HG02588 (cell line): ENCODE measurements around the gene APOD.

Experiments used
- ATAC-seq: cut with Tn5 transposase; IDR thresholded peaks from one replicate; pipeline ENCODE4 v1.9.1; 2021; ENCODE audit warnings: mild to moderate bottlenecking, moderate library complexity; ENCODE audit not compliant: unreplicated experiment

The APOD gene

DNA sequence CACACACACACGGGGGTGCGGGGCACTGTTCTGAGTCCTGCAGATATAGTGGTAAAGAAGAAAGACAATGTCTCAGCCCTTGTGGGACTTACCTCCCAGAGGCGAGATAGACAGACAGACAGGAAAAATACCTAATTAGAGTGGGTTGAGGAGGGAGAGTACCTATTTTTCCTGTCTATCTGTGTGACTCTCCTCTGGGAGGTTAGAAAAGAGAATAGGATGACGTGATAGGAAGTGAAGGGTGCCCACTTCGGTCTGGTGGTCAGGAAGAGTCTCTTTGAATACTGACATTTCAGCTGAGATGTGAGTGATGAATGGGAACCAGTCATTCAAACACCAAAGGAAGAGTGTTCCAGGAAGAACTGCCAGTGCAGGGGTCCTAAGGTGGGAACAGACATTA lies 4.1 kb upstream of the APOD start:
- ATAC-seq, result no peak

DNA sequence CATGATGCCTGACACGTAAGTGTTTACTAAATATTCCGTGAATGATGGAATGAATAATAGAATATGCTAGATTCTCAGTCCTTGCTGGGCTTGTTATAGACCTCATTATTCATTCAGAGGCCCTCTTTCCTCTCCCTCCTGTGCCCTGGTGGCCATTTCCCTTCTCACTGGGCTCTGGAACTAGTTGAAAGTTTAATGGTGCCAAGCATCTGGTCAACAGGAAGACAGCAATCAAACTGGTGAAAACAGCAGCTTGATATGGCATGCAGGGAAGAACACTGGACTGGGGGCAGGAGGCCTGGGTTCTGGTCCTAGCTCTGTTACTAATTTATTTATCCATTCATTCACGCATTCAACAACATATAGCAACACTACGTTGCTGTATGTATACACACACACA lies 3.7 kb upstream of the APOD start:
- ATAC-seq, result no peak

DNA sequence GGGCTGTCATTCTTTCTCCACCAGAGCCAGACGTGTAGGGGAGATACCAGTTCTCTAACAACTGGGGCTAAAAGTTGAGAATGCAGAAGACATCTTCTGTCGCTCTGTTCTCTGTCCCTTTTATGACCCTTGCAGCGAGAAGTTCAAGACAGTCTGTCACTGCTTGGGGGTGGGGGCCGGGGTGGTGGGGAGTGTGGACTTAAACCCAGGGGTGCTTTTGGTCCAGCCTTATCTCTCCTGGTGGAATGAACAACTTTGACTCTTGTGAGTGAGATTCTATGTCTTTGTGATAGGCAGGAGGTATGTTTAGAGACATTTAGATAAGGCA lies 767 bp upstream of the APOD start:
- no peak for ATAC-seq

DNA sequence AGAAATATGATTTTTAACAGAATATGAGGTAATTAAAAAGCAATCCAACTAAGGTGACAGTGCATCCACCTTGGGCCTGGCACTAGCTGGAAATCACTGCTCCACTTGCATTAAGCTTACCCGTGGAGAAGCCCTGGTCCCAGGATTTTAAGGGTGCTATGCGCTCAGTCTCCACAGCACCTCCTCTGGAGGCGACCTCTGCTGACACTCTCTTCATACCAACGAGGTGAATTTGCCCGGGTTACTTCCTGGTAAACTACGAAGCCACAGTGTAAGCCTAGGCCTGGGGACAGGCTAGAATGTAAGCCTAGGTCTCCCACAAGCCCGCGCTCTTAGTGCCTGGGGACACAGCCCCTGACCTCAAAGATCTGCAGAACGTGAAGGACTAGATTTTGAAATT lies 793 bp downstream of the APOD start:
- no peak for ATAC-seq

DNA sequence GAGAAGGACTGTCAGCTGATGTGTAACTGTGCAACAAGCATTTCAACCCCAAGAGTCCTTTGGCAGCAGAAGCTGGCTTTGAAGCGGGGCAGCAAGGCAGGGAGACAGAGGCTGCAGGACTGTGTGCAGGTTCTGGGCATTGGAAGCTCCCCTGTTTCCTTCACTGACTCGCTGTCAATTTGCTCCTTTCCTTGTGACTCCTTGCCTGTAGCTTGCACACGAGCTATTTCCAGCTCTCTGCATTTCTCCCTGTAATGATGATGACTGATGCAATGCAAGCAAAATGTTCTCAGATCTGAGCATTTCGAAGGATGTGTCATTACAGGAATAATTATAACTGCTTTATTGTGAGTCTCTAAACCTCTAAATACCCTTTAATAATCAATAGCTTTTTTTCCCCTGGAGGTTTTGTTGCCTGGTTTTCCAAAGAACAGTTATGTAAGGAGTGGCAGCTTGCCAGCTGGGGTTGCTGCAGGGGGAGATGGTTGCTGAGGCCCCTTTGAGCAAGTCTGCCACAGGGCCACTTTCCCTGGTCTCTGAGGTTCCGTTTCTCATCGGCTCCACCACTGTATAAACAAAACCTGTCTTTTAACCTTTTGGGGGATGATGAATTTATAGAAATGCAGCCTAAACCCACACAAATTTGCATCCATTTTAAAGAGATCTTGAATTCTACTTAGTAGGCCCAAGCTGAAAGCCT lies 2.8 kb downstream of the APOD start:
- no peak for ATAC-seq

DNA sequence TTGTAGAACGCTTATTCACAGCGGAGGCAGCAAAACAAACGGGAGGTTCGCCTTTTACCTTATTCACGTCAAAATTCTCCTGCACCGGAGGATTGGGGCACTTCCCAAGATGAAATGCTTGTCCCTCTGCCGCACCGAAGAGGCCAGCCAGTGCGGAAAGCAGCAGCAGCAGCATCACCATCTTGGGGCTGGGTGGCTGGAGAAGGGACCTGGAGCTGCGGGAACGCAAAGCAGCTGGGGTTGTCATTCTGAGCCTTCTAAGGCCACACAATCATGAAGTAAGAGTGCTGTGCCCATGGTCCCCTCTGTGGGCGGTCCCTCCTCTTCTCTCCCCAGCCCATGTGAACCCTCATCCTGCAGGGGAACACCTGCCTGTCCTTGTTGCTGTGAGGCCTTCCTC lies 4.5 kb downstream of the APOD start:
- no peak for ATAC-seq

DNA sequence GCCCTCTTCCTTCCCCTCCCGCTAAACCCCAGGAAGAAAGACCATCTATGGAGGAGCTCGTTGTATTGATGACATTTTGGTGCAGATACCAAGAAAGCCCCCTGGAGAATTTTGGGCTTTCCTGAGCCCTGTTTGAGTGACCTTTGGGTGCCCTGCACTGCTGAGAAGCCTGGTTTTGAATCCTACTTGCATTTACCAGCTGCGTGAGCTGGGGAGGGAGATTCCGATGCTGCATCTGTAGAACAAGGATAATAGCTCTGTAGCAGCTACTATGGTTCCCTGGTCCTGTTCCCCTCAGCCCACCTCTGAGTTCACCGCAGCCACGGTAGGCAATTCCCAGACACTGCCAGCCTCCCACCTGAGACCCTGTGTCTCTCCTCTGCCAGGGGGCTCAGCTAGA lies 5.2 kb downstream of the APOD start:
- ATAC-seq, result no peak

DNA sequence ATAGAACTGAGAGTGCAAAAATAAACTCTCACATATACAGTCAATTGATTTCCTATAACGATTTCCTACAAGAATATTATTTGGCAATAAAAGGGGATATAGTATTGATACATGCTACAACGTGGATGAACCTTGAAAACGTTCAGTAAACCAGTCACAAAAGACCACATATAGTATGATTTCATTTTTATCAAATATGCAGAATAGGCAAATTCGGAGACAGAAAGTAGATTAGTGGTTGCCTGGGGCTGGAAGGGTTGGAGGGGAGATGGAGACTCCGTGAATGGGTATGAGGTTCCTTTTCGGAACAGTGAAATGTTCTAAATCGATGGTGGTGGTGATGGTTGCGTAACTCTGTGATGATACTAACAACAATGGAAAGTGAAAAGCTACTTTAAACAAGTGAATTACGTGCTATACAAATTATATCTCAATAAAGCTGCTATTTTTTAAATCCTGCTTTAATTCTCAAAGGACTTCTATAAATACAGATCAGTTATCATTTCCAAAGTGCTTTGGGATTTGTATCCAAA lies 6.0 kb downstream of the APOD start:
- no peak for ATAC-seq

DNA sequence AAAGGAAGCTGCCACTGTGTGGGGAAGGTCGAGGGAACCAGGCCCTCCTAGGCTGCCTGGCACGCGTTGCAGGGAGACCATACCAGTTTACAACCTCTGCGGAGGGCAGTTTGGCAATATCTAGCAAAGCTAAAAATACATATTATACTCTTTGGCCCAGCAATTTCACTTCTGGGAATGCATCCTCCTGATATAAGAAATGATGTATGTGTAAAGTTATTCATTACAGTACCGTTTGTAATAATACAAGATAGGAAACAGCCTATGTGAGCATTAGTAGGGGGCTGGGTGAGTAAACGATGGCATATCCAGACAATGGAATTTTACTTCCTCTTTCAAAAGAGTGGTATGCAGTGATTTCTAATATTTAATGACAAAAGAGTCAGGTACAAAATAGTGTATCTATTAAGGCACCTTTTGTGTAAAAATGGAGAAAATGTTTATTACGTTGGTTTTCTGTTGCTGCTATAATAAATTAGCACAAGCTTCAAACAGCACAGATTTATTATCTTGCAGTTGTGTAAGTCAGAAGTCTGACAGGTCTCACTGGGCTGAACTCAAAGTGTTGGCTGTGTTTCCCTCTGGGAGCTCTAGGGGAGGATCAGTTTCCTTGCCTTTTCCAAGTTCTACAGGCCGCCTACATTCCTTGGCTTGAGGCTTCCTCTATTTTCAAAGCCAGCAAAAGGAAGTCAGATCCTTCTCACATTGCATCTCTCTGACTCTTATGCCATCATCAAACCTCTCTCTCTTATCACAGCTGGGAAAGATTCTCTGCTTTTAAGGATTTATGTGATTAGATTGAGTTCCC lies 9.0 kb downstream of the APOD start:
- no peak for ATAC-seq

DNA sequence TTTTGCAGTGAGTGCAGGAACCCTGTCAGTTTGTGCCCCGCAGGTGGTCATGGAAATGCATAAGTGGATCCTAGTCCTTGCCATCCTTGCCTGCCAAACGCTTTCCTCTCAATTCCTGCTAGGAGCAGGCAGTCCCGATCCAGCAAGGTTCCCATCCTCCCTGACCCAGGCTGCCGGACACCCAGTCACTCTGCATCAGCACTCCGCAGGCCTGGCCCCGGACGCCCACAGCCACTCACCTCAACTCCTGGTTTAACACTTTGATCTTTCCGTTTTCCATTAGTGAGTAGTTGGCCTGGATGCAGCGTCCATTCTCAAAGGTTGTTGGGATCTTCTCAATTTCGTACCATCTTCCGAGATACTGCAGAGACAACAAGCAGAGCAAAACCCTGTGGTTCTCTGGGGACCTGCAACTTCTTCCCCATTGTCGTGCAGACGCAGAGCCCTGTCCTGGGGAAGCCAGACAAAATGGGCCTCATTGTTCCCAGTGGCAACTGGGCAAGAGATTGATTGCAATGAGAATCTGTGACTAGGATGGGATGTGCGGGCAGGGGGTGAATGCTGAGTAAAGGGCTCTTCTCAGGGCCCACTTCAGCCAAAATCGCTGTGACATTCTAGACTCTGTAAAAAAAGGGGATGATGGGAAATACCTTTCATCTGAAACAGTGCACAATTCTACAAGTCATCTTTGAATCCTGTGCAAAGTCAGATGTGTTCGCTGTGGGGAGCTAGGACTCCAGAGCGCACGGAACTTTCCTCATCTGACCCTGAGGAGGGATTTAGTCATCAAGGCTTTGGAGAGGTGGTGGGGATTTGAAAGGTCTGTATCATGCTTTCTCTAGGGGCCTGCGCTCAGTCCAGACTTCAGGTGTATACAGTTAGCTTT lies 9.9 kb downstream of the APOD start:
- ATAC-seq, result no peak

DNA sequence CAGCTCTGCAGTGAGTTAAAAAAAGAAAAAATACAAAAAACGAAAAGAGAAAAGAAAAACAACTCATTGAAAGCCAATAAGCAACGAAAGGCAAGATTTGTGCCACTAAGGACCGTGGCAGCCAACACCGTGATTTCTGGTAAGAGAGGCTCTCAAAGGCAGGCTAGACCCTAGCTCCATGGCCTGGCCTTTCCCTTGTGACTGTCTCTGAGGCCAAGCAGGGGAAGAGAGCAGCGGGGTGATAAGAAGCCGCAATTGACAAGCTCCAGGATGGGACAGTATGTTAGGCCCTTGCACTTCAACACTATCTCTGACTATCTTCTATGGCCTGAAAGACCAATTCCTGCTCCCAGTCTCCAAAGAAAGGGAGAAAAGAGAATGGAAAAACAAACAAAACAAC lies 12.4 kb downstream of the APOD start:
- ATAC-seq, result no peak

DNA sequence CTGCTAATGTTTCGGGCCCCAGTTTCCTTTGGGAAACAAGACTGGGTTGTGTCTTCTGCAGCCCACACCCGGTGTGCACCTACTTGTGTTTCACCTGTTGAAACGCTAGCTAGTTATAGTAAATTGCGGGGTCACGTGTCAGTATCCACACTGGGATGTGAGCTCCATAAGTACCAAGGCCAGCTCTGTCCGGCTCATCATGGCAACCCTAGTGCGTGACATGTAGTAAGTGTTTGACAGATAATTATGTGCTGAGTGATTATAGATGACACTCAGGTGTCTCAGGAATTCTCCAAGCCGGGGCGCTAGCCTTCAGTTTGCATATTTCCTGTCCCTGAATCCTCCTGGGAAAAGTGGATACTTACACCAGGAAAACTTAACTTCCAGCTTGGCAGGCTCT lies 12.8 kb downstream of the APOD start:
- no peak for ATAC-seq

DNA sequence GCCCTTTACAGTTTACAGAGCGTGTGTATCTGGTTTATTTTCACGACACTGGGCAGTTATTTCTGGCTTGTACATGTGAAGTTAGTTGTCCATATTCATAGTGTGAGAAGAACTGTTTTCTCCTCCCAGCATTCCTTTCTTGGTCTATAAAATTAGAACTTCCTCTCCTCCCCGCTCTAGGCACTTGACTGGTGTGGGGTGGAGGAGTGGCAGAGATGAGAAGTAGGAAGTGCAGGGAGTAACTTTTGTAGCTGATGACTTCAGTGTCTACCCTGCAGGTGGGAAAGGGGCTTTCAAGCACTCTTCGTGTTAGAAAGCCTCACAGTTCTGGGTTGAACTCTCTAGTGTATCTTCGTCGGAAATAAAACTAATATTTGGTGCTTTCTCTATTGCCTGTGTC lies 13.4 kb downstream of the APOD start:
- no peak for ATAC-seq

DNA sequence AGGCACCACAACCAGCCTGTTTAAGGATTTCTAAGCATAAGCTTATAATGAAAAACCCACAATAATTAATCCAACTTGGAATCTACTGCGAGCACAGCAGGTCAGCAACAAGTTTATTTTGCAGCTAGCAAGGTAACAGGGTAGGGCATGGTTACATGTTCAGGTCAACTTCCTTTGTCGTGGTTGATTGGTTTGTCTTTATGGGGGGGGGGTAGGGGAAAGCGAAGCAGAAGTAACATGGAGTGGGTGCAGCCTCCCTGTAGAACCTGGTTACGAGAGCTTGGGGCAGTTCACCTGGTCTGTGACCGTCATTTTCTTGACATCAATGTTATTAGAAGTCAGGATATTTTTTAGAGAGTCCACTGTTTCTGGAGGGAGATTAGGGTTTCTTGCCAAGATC lies 15.1 kb downstream of the APOD start:
- ATAC-seq, result no peak

DNA sequence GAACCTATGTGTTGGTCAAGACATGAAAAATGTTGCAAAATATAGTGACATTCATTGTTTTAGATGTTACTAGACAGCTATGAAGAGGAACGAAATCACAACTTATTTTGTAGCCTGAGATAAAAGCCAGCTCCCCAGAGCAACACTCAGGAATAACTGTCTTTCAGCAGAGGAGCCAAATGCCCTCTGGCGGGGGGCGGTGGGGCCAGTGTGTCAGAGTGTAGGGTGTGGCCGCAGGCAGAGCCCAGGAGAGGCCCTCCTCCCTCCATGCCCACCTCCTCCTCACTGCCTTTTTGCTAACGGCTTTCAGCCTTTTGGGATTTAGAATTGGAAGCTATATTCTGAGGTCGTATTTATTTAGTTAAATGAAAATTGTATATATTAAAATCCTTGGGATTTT lies 16.9 kb downstream of the APOD start:
- no peak for ATAC-seq

DNA sequence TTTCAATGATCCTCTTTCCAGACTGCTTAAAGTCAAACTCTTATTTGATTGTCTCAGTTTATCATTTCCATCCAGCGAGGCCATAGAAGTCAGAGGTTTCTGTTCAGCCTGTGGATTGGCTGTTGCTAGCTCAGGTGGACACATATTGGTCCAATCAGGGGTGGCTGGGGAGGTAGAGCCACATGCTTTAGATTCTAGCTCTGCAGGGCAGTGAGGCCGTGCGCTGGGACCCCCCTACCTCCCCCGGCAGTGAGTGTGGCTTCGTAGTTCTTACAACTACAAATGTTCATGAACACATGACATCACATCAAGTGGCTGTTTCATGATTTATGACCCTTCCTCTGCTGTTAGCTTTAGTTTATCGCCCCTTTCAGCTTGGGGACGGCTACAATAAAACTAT lies 18.0 kb downstream of the APOD start:
- no peak for ATAC-seq

DNA sequence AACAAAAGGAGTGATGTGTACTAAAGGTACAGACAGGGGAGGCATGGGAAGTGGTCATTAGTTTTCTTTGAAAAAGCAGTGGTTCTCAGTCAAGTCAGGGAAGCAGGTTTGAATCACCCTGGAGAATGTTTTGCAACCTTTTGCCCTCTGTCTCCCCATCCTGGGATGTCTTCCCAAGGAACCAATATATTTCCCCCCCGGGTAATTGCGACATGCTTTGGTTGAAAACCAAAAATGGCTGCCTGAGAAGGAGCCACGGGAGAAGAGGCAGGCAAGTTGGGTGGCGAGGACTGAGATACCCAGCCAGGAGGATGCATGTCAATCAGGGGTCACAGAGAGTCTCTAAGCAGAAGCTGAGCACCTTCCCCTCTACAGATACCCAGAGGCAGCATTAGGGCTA lies 20.4 kb downstream of the APOD start:
- no peak for ATAC-seq

DNA sequence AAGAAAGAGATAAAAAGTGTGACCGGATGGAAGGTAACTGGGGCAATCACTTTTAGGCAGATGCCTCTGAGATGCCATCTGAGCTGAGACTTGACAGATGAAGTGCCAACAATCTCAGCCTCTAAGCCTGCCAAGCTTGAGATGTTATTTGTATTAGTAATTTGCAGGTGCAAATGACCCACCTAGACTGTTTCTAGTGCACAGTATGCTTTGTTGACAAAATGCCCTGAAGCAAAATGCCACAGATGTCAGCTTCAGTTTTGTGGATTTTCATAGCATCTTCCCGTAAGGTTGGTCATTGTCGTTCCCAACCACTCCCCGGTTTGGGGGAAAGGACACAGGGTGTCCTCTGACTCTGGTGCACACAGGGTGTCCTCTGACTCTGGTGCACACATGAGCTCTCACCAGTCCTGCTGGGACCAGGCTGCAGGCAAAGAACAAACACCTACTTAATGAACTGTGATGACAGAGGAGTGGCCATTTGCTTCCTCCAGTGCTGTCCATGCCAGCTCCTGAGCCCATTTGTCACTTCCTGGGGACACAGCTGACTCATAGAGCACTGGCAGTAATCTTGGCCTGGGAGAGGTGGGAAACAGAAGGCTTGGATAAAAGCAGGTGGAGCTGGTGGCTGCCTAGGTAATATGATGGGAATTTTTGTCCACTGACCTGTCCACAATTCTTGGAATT lies 23.9 kb downstream of the APOD start:
- no peak for ATAC-seq

DNA sequence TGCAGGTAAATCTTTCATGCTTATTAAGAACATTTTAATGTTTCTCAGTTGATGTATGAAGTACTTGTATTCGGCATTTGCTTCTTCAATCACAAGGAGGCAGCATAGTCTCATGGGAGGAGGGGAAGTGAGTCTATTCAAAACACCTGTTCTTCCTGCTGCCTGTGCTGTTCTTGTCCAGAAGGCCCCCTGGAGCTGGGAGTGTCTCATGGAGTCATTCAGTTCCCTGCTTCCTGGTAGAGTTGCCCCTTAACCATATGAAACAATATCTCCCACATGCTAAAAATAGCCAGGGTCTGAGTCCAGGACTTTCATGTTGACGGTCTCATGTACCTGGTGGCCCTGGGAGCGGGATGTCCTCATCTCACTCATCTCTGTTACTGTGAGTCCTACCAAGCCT lies 25.1 kb downstream of the APOD start:
- ATAC-seq, result no peak

DNA sequence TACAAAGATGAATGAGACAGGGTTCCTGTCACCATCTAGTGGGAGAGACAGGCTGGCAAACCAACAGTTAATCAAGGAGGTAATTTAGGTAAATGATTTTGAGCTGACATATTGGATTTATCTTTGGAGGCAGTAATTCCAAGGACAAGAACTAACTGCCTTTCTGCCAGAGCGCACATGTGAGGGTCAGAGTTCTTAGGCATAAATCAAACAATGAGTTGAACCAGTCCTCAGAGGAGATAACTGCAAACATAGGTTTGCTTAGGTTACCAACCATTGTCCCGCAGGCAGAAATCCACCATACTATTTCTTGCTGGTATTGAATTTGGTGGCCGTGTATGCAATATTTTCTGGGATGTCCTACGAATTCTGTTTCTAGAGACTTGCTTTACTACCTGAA lies 26.4 kb downstream of the APOD start:
- ATAC-seq, result no peak

DNA sequence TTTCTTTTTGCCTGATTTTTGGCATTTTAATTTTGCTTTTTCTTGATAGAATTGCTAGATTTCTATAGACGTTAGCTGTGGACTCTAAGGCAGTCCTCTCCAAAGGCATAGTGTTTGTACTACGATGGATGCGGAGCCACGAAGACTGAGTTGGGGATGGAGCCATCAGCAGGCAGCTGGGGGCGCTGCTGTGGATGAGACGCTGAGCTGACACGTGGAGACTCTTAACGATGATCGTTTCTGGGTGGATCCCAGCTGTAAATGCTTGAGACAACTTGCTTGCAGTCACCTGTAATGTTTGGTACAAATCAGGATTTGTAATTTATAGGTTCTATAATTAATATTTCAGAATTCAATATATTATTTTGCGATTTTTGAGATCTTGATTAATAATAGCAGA lies 27.4 kb downstream of the APOD start:
- no peak for ATAC-seq
